DLD1 (cell line): ENCODE measurements around the gene TEAD4.

Experiments used
- in situ Hi-C: cut with HindIII; loops from 2 replicates; pipeline ENCODE4 v1.10.0; 2017; ENCODE audit warnings: low sequenced_read_pairs

Gene TEAD4

DNA sequence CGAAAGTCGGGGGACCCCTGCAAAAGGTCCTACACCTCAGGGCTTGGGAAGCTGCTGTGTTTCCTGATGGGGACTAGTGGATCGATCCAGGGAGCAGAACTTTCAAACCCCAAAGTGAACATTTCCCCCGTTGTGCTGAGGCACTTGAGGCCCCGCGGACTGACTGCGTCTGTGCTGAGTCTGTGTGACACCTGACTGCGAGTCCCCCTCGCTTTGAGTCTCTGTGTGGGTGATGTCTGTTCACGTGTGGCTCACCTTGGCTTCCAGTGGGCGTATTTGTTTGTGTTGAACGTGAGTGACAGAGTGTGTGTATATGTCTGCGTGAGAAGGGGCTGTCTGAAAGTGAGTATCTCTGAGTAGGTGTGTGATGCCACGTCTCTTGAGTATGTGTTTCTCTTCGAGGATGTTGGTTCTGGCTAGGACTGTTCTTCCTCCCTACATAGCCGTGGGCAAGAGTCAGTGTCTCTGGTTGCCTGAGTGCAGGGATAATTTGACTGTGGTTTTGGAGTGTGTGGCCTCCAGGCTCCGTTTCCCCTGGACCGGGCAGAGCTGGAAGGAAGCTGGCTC, 1.3 kb downstream of the TEAD4 start:
- in situ Hi-C loops = no loop called here

DNA sequence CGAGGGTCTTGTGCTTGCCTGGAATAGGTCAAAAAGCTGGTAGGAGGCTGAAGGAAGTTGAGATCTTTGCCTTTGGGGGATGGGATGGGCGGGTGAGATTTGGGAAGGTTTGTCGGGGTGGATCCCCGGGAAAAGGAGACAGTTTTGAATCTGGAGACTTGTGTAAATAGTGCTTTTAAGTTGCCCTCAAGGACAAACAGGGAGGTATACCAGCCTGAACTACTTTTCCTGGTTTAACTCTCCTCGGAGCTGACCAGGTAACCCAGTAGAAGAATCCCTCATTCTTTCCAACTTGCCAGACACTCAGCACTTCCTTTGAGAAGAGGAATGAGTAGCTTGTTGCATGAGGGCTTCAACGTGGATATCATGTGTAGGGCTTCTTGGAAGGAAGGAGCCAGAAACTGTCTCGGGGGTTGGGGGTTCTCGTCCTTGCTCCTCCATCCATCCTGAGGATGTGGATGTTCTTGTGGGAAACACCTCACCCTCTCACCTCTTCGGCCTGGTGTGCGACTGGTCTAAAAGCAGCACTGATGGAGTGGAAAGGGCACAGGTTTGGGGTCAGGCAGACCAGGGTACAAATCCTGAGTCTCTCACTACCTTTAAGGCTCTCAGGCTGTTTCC, 1.9 kb downstream of the TEAD4 start:
- in situ Hi-C loops = no loop called here

DNA sequence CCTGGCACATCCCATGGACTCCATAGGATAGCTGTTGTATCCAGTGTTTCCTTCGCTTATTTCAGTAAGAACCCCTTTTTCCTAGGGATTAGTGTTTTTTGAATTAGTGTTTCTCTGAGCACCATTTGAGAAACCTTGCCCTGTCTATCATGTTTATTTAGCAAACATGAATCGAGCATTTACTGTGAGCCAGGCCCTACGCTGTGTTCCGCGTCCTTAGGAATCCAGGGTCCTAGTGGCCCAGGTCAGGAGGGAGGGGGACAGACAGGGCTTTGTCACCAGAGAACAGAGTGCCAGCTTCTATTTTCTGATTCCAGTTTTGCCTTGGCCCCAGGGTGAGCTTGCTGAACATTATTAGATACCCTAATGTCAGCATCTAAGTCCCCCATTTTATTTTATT, 2.5 kb downstream of the TEAD4 start:
- in situ Hi-C loops = no loop called here

DNA sequence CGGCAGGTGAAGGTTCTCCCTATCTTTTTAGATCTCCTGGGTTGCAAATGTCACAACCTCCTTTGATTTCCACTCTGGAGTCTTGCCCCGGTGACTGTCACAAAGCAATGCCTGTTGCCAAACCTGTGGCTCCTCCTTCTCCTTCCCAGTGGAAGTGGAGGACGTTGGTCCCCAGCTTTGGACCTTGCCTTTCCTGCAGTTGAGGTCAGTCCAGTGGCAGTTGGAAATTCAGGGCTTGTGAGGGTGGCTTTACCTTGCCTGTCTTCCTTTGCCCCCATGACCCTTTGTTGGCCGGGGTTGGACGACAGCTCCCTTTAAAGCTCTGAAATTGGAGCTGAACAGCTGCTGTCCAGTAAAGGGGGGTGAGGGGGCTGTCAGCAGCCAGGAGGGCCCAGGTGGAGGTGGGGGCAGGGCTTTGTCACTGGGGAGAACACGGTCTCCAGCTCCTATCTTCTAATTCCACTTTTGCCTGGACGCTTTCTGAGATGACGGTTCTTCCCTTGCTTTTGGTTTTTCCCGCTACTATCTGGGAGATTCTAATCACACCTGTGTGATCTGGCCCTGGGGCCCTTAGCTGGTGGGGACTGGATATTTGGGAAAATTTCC, 4.1 kb downstream of the TEAD4 start:
- in situ Hi-C loops = no loop called here

DNA sequence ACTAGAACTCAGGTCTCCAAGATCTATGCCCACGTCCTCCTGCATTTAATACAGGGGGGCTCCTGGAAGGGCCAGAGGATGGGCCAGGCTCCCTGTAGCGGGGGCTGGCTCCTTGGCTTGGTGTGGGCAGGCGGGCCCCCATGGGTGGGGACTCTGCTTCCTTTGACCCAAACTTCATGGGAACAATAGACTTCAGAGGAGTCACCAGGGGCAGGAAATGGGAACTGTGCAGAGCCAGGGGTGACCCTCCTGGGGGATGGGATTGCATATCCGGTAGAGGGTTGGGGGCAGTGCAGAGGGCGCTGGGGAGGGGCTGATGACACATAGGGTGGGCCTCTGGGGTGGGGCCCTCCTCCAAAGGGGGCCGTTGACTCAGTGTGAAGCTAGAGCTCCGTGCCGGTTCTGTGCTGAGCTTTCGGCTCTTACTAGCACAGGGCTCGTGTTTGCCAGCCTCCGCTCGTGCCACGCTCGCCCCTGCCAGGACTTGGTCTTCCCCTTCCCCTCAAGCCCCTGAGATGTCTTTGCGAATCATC, 4.6 kb downstream of the TEAD4 start:
- in situ Hi-C loops = no loop called here

DNA sequence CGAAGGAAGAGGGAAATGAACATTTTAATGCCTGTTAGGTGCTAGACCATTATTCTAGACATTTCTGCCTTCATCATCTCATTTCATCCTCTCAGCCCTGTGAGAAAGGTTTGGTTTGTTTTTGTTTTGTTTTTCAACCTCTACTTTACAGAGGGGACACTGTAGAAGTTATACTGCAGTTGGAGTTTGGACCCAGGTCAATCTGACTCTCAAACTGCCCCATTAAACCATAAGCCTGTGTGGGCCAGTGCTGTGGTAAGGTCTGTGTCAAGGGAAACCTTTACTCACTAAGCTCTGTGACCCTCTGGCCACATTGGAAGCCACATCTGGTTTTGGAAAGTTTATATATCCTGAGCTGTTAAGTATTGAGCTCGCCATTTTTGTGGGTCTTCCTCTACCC, 8.5 kb downstream of the TEAD4 start:
- in situ Hi-C loops = no loop called here

DNA sequence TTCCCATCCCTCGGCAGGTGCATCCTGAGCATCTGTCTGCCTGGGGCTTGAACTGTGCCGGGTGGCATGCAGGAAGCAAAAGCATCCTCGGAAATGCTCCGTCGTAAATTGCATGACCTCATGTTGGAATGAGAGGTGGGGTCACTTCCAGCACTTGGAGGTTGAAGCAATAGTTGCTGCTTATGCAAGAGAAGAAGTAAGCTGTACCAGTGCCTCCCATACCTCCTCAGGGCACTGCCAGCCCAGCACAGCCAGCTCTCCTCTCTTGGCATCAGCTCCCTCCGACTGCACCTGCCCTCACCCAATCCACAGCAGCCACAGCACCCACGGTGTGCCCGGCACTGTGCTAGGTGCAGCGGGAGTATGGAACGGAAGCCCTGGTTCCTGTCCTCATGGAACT, 11.5 kb downstream of the TEAD4 start:
- in situ Hi-C loops = no loop called here

DNA sequence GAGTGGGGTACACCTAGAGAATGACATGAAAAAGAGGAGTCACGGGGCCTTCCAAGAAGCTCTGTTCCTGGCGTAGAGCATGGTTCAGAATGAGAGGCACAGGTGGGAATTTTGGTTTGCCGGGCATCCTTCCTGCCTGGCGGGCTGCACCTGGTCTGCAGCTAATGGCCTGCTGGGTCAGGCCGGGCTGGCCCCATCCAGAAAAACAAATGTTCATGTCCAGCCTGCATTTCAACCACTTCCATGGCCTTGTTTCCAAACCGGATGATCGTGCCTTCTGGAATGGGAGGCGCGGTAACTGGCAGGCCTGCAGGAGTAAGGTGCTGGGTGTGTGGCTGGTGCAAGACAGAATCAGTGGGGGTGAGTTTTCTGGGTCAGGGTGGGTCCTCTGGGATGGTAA, 14.4 kb downstream of the TEAD4 start:
- in situ Hi-C loops = no loop called here

DNA sequence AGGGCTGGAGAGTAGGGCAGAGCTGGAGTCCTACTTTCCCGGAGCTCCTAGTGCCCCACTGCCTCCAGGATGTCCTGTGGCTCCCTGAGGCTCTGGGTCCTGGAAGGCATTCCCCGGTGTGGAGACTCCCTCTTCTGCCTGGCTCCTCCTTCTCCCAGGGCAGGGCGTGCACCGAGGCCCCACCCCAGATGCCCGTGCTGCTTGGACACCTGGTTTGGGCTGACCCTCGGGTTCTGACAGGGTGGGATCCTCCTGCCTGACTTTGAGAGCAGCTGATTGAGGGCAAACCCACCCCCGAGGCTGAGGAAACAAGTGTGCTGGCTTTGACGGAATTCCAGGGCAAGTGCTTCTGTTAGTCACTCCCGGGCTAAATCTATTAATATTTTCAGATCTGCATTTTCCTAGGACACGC, 15.4 kb downstream of the TEAD4 start:
- in situ Hi-C loops = no loop called here

DNA sequence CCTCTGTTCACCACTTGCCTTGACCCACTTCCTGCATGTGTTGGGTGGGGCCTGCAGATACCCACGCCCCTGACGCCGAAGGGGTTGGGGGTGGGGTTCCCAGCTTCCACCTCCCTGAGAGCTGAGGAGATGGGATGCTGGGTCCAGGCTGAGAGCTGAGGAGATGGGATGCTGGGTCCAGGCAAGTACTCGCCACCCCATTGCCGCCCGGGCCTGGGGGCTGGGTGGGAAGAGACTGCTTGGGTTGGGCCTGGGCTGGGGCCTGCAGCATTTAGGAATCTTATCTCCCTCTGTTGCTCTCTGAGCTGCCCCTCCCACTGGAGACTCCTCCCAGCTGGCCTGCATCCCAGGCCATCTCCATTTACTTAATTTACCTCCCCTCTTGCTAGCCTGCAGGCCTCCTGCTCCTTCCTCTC, 17.4 kb downstream of the TEAD4 start:
- in situ Hi-C loops = loop anchor here (25.0 kb wide), 1 partner anchor 111 kb away; the partner anchor contains the start of gene TSPAN9

DNA sequence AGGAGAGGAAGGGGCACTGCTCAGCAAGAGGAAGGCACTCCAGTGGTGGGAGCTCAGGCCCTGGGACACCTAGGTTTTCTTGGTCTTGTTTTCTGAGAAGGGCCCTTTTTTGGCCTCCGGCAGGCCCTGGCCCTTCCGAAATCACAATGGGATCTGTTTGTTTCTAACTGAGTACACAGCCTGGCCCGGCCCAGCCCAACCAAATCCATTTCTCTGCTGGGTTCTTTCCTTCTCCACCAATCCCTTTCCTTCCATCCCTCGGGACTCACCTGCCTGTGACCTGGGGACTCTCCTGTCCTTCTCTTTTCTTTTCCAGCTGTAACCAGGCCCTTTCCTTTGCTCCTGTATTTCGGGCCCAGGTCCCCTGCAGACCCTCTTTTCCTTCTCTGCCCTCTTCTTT, 18.6 kb downstream of the TEAD4 start:
- in situ Hi-C loops = loop anchor here (25.0 kb wide), 1 partner anchor 110 kb away; the partner anchor contains the start of gene TSPAN9

DNA sequence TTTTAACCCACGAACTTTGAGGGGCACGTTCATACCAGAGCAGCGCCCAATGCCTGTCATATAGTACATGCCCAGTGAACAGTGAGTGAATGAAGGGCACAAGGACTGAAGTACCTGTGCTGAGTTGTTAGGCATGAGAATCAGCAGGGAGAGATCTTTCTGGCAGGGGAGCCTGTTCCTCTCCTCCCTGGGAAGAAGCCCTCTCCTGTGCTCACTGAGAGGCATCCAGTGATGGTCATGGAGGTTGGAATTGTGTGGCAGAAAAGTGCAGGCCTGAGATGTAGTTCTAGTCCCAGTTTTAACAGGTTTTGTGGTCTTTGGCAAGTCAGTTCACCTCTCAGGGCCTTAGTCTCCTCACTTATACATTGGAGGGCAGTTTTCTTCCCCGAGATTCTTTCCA, 20.6 kb downstream of the TEAD4 start:
- in situ Hi-C loops = loop anchor here (25.0 kb wide), 1 partner anchor 107 kb away; the partner anchor contains the start of gene TSPAN9

DNA sequence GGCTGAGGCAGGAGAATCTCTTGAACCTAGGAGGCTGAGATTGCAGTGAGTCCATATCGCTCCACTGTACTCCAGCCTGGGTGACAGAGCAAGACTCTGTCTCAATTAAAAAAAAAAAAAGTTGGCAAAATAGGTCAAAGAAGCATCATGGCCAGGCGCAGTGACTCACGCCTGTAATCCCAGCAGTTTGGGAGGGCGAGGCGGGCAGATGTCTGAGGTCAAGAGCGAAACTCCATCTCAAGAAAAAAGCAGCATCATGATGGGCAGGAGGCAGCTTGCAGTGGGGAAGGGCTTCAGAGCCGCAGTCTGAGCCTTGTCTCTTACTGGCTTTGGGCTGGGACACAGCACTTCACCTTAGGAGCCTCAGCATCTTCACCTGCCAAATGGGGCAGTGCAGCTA, 21.4 kb downstream of the TEAD4 start:
- in situ Hi-C loops = loop anchor here (25.0 kb wide), 1 partner anchor 107 kb away; the partner anchor contains the start of gene TSPAN9

DNA sequence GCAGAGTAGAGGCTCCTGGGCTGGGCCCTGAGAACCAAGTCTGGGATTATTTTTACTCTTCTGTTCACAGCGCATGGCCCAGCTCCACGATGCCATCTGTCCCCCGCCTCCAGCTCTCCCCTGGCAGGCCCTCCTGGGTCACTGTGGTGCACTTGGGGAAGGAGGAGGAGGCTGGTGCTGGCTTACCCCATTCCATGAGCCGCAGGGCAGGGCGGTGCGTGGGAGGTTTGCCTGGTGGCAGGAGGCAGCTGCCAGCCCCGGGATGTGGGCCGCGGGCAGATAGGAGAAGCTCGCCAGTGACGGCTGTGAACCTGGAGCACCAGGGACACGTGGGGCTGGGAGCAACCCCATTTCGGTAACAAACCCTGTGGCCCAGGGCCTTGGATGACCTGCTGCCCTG, 23.2 kb downstream of the TEAD4 start:
- in situ Hi-C loops = loop anchor here (25.0 kb wide), 1 partner anchor 105 kb away; the partner anchor contains the start of gene TSPAN9

DNA sequence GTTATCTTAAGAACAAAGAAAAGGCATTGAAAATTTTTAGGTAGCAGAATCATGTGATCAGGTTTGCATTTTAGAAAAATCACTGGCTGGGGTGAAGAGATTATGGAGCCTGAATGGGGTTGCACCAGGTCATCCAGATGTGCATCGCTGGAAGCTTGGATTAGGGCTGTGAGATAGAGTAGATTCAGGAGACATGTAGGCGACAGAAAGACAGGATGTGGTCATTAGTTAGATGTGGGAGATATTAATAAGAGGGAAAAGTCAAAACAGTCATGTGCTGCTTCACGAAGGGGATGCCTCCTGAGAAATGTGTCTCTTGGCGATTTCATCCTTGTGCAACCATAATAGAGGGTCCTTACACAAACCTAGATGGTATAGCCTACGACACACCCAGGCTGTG, 25.1 kb downstream of the TEAD4 start:
- in situ Hi-C loops = loop anchor here (25.0 kb wide), 1 partner anchor 103 kb away; the partner anchor contains the start of gene TSPAN9

DNA sequence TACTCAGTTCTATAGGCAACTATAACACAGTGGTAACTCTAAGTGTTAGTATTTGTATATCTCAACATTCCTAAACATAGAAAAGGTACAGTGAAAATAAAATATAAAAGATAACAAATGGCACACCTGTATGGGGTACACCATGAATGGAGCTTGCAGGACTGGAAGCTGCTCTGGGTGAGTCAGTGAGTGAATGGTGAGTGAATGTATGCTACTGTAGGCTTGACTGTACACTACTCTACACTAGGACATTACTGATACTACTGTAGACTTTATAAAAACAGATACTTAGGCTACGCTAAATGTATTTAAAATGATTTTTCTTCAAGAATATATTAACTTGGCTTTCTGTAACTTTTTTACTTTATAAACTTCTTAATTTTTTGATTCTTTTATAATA, 25.5 kb downstream of the TEAD4 start:
- in situ Hi-C loops = loop anchor here (25.0 kb wide), 1 partner anchor 103 kb away; the partner anchor contains the start of gene TSPAN9

DNA sequence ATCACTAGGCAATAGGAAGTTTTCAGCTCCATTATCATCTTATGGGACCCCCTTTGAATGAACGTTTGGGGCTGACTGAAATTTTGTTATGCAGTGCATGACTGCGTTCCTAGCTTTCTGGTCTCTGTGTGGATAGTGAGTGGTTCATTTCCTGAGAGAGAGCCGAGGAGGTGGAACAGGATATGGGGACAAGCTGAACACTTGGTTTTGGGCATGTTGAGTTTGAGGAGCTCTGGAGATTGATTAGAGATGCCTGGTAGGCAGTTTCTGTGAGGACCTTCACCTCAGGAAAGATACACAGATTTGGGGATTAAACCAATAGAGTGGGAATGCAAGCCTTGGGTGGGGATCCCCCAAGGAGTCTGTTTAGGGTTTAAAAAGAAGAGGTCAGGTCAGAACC, 27.7 kb downstream of the TEAD4 start:
- in situ Hi-C loops = loop anchor here (25.0 kb wide), 1 partner anchor 100 kb away; the partner anchor contains the start of gene TSPAN9

DNA sequence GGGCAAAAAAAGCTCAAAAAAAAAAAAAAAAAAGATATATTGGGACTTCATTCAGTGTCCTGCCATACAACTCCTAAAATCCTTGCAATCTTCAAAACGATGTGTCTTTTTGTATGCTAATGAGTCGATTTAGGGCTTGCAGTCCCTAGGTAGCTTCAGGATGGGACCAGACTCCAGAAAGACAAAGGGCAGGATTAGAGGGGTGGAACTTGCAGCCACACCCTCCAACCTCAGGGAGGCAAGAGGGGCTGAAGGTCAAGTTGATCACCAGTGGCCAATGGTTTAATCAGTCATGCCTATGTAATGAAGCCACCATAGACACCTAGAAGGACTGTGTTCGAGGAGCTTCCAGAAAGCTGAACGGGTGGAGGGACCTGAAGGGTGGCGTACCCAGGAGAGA, 29.3 kb downstream of the TEAD4 start:
- in situ Hi-C loops = loop anchor here (25.0 kb wide), 1 partner anchor 99 kb away; the partner anchor contains the start of gene TSPAN9

DNA sequence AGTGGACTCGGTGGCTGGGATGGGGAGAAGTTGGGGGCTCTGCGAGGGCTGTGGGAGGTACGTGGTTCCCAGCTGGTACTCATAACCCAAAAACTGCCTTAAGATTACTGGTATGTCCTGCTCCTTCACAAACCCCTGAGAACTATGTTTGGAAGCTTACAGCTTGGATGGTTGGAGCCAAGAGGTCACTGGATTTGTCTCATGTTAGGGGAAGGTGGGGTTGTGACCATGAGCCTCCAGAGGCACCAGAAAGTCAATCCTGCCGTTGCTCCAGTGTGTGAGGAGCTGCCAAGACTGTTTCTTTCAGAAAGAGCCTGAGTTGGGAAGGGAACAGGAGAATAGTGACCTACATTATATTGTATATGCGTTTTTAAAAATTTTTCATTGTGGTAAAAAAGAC, 33.5 kb downstream of the TEAD4 start:
- in situ Hi-C loops = loop anchor here (25.0 kb wide), 1 partner anchor 95 kb away; the partner anchor contains the start of gene TSPAN9

DNA sequence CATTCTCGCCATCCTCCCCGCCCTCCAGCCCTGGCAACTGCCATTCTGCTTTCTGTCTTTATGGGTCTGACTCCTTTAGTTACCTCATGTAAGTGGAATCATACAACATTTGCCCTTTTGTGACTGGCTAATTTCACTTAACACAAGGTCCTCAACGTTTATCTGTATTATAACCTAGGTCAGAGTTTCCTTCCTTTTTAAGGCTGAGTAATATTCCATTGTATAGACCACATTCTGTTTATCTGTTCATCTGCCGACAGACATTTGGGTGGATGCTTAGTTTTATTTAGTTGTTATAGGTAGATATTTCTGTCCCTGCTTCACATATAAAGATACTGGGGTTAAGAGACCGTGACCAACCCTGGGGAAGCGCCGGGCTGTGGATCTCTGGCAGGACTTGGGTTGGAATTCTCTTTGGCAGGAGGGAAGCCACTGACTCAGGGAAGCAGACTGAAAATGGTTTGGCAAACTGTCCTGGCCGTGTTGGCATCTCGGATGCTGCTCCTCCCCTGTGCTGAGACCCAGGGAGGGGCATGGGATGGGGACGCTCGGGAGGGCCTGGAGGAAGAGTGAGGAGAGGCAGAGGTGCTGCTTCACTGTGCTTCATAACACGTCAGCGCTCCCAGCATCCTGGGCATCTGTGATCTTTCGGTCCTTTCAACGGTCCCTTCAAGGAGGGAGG, 38.9 kb downstream of the TEAD4 start:
- in situ Hi-C loops = loop anchor here (25.0 kb wide), 1 partner anchor 89 kb away; the partner anchor contains the start of gene TSPAN9

DNA sequence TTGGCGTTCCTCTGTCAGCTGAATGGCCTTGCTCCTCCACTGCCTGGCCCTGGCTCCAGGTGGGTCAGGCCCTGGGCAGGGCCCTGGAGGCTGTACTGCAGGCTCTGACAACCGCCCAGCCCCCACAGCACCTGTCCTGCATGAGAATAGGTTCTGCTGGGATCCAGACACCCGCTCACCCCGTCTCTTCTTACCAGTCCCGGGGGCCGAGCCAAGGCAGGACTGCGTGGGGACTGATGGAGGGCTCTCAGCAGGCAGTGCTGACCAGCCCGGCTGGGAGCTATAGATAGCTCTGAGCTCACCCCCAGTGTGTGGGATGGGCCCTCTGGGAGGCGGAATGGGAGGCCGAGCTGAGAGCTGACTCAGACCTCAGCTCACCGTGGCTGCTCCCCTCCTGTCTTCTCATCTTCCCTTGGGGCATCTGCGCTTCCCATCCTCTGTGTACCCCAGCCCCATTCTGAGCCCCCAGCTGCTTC, 39.6 kb downstream of the TEAD4 start:
- in situ Hi-C loops = loop anchor here (25.0 kb wide), 1 partner anchor 88 kb away; the partner anchor contains the start of gene TSPAN9
